ENCODE results near the gene RNF38.
"Not testable (repeated sequence)": the region's sequence is repeated elsewhere in the genome, so short reads cannot be mapped to it uniquely, and the experiment has no call there.

The RNF38 gene

DNA sequence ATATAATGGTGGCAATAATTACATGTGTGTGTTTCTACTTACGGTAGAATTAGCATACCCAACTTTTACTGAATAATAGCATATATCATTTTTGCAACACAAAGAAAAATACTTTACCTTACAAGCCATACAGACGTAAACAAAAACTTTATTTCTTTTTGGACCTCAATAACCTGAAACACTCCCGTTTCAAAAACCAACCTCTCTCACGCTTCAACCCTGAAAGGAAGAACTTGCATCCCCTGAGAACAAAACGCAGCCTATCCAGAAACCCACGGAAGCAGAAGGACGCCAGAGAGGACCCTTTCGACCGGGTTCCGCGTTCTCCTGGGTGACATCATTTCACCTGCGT lies at the start of gene RNF38:
Gene RNF38, minus strand, starts transcription at position 290 of the 352 bp plus-strand sequence. Its CDS starts 161 bp downstream, at position 129.
- DNase-seq (ENCODE audit: low read depth) = no peak

DNA sequence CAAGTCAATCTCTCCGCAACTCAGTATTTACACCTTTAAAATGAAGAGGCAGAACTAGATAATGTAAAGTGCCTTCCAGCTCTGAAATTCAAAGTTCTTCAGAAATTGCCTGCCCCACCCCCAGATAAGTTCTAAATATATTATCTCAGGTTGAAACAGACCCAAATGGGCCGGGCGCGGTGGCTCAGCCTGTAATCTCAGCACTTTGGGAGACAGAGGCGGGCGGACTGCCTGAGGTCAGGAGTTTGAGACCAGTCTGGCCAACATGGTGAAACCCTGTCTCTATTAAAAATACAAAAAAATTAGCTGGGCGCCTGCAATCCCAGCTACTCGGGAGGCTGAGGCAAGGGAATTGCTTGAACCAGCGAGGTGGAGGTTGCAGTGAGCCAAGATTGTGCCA lies 48.5 kb upstream of the RNF38 start:
- not testable (repeated sequence) for DNase-seq (ENCODE audit: low read depth)

DNA sequence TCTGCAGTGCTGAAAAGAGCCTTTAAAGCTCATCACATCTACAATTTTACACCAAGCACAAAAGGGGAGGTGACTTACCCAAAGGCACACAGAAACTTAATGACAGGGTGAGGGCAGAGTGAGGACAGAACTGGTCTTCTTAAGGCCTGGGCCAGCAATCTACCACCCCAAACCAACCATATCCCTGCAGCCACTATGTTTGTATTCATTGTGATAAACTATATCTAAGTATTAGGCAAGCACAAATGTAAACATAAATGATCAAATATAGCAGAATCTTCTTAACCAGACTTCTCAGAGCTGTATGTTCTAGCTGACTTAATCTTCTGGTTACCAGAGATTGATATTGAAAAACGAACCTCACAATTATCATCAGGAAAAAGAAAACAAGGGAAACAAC lies 47.9 kb upstream of the RNF38 start:
- DNase-seq (ENCODE audit: low read depth) = no peak

DNA sequence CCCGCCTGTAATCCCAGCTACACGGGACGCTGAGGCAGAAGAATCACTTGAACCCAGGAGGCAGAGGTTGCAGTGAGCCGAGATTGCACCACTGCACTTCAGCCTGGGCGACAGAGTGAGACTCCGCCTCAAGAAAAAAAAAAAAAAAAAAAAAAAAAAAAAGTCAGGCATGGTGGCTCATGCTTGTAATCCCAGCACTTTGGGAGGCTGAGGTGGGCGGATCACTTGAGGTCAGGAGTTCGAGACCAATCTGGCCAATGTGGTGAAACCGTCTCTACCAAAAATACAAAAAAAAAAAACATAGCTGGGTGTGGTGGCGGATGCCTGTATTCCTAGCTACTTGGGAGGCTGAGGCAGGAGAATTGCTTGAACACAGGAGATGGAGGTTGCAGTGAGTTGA lies 46.6 kb upstream of the RNF38 start:
- not testable (repeated sequence) for DNase-seq (ENCODE audit: low read depth)

DNA sequence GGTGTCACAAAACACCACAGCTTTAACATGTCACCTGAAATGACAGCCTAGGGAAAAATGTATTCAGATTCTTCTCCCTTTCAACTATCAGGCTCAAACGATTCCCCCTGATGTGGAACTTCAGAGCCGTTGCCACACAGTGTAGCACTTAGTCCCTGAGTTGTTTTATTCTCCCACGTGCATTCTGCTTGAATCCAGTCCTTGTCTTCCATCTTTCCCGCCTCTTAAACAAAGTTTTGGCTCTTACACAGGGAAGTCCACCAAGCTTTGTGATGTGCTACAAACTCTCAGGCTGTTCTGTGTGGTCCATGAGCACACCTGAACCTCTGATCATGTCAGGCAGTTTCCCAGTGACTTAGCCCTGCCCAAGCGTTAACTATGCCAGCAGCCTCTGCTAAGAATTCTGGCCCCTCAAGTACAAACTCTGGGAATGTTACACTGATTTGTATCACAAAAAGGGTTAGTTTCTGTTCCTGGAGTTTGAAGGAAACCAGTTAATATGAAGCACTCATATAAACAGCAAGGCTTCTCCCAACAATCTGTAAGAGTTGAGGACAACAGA lies 45.8 kb upstream of the RNF38 start:
- DNase-seq (ENCODE audit: low read depth) = no peak

DNA sequence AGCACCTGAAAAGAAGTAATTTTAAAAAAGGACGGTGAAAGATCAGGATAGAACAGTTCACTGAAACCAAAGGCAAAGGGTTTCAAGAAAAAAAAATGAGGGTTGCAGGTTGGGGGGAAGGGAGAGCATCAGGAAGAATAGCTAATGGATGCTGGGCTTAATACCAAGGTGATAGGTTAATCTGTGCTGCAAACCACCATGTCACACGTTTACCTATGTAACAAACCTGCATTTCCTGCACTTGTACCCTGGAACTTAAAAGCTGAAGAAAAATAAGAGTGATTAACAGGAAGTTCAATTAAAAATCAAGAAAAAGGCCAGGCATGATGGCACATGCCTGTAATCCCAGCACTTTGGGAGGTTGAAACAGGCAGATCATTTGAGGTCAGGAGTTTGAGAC lies 44.1 kb upstream of the RNF38 start:
- DNase-seq (ENCODE audit: low read depth) = no peak

DNA sequence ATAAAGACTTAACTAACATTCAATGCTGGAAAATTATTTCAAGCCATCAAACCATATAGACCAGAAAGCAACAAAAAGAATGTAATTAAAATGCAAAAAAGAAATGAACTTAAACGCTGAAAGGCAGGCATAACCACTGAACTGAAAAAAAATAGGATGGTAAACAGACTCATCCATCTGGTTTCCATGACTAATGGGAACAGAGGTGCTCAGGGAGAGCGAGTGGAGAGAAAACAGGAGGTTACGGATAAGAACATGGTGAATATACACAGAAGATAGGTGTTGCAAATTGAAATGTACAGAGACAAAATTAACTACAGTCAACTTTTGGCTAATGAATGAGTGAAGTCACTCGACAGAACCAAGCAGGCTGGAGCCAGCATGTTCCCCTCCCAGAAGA lies 43.5 kb upstream of the RNF38 start:
- no peak for DNase-seq (ENCODE audit: low read depth)

DNA sequence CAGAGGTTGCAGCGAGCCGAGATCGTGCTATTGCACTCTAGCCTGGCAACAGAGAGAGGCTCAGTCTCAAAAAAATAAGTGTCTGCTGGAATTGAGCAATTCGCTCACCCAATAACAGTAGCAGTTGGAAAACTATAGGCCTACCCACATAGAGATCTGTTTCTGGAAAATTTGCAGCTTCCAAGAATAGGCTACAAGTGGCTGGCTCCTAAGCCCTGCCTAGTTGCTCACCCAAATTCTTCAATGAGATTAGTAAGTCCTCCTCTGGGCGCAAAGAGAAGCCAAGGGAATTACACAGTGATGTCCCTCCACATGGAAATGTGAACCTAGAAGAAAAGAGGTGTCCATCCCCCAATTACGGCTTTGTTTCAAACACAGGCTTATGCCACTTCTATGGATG lies 42.6 kb upstream of the RNF38 start:
- no peak for DNase-seq (ENCODE audit: low read depth)

DNA sequence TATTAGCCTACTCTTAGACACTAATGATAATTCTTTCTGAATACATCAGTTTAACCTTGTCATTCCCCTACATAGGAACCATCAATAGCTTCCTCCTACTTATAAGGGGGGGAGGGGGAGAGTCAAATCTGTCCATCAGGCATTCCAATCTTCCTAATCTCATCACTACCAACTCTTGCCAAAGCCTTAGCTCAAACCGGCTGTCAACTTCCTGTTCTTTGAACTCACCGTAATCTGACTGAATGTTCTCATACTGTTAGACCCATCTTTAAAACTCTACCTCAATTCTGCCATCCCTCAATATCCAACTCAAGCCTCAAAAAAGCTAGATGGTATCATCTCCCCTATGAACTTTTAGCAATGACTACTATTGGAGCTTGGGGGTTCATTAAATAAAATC lies 41.9 kb upstream of the RNF38 start:
- DNase-seq (ENCODE audit: low read depth) = no peak

DNA sequence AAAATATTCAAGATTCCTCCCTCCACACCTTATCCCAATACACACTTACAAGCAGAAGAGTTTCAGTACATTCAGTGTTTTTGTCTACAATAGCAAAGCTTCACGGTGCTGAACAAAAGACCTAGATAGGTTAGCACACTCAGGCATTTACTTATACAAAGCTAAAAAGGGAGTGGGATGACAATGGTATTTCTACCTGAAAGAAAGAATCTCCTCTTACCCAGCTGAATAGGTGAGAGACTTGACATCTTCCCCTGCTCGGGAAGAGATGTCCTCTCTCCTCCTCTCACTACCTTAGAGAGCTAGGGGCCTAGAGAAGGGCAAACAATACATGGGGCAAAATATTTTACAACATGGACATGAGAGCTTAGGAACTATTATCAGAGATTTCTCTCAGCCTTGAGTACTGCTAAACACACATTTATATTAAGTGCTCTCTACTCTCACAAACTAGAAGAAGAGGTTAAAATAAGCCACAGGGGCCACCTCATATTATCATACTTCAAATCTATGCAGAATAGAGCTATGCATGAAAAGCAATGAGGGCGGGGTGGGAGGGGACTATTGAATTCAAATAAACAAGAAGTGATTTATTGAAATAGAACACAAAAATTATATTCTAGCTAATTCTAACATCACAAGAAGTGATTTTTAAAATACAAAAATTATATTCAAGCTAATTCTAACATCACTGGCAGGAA lies 38.6 kb upstream of the RNF38 start:
- no peak for DNase-seq (ENCODE audit: low read depth)

DNA sequence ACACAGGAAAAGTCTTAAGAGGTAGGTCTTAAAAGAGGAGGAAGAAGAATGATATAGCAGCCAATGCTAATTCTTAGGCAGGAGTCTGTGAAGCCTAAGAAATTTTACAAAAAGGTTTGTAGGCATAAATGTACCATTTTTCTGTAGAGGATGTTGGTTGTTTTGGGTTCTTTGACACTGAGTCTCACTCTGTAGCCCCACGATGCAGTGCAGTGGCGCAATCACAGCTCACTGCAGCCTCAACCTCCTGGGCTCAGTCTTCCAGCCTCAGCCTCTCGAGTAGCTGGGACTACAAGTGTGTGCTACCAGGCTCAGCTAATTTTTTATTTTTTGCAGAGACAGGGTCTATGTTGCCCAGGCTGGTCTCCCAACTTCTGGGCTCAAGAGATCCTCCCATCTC lies 37.7 kb upstream of the RNF38 start:
- no peak for DNase-seq (ENCODE audit: low read depth)

DNA sequence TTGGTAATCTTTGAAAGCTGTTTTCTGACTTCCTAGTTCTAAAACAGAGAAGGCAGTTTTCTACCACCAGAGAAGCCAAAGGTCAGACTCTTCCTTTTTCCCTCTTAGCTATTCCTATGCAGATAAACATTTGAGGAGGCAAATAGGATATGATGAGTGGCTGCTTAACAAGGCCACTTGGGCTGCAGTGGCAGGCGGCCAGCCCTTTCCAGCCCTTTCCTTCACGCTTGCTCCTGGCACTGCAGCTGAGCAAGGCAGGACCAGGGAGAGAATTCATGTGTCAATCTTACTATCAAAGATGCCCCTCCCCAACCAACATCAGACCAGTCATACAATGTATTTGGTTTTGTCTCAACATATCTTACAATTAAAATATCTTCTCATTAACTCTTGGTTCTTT lies 36.8 kb upstream of the RNF38 start:
- DNase-seq (ENCODE audit: low read depth) = no peak

DNA sequence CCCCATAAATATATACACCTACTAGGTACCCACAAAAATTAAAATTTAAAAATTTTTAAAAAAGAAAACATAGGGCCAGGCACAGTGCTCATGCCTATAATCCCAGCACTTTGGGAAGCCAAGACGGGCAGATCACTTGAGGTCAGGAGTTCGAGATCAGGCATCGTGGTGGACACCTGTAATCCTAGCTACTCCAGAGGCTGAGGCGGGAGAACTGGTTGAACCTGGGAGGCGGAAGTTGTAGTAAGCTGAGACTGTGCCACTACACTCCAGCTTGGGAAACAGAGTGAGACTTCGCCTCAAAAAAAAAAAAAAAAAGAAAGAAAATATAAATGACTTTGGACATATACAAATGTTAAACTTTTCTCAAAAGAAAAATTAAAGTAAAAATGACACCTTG lies 33.3 kb upstream of the RNF38 start:
- DNase-seq (ENCODE audit: low read depth) = no peak

DNA sequence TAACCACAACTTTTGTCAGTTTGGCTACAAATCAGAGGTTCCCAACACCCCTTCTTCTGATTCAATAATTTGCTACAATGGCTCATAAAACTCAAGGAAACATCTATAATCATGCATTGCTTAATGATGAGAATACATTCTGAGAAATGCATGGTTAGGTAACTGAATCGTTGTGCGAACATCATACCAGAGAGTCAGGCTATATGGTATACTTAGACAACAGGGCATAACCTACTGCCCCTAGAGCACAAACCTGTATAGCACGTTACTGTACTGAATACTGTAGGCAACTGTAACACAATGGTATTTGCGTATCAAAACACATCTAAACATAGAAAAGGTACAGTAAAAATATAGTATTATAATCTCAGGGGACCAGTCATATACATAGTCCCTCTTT lies 31.0 kb upstream of the RNF38 start:
- DNase-seq (ENCODE audit: low read depth) = no peak

DNA sequence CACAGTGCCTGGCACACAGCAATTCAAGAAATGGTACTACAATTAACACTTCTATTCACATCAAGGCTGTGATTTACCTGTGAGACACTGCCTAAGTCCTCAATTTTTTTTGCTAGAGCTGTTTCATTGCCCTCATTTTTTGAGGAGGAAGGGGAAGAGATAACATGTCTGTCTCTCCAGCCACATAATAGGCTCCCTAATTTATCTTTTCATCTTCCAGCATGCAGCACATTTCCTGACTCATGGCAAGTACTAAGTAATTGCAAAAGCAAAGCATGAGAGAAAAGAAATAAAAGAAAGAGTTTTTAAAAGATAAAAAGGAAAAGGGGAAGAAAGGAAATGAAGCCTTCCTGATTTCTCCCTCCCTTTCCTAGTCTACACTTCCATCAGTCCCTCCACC lies 26.9 kb upstream of the RNF38 start:
- DNase-seq (ENCODE audit: low read depth) = no peak

DNA sequence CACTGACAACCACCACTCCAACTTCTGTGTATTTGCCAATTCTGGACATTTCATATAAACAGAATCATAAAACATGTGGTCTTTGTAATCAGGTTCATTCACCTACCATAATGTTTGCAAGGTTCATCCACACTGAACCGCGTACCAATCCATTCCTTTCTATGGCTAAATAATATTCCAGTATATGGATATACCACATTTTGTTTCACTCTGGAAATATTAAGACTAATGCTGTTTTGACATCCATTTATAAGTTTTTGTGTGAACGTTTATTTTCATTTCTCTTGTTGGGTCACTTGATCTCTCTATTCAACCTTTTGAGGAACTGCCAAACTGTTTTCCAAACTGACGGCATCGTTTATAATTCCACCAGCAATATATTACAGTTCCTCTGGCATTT lies 26.3 kb upstream of the RNF38 start:
- DNase-seq (ENCODE audit: low read depth) = no peak

DNA sequence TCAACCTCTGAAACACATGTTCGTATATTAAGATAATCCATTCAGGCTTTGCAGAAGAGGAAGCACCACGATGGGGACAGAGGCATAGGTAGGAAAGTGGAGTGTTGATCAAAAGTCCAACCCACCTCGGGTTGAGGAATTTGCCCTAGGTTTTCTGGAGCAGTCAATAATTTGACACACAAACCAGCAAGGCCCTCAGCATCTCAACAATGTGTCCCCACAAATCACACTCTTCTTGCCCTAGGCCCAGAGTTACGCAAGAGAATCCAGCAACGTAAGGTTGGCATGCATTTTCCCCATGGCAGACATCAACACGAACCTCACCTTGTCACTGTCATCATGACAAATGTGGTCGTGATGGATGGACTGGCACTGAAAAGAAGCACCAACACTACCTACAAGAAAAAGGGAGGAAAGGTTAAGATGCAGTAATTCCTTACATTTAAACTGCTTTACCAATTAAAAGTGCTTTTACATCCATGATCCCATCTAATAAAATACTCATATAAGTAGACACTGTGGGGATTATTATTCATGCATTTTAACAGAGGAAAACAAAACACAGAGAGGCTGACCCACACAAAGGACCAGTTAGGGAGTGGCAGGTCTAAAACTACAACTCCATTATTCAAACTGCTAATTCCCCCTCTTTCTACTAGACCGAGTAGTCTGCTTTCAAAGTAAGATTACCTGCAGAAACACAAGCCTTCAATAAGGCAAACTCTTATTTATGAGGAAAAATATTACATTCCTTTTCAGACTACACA lies 24.4 kb upstream of the RNF38 start:
- no peak for DNase-seq (ENCODE audit: low read depth)

DNA sequence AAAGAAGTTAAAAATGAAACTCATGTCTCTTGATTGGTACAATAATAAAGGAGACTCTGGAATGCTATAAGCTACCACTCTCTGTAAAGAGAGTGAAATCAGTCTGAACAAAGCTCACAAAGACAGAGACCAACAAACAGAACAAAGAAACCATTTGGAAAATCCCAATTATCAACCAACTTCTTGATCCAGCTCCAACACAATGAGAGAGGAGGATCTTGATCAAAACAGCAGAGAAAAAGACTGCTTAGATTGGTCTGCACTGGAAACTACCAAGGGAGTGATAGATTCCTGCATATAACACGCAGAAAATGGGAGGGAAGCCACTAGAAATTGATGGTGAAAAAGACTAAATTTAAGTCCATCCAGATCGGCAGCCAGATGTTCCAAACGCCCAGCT lies 23.1 kb upstream of the RNF38 start:
- no peak for DNase-seq (ENCODE audit: low read depth)

DNA sequence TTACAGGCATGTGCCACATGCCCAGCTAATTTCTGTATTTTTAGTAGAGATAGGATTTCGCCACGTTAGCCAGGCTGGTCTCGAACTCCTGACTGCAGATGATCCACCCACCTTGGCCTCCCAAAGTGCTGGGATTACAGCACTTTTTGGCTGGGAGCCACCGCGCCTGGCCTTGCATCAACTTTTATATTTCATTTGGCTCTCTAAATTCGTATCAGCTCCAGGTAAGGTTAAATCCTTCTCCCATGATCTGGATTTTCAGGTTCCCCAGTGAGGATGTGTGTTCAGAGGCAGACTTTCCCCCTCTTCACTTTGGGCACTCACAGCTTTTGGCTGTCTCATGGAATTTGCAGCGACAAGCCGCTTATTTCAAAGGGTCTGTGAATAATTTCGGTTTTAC lies 16.8 kb upstream of the RNF38 start:
- DNase-seq (ENCODE audit: low read depth) = no peak

DNA sequence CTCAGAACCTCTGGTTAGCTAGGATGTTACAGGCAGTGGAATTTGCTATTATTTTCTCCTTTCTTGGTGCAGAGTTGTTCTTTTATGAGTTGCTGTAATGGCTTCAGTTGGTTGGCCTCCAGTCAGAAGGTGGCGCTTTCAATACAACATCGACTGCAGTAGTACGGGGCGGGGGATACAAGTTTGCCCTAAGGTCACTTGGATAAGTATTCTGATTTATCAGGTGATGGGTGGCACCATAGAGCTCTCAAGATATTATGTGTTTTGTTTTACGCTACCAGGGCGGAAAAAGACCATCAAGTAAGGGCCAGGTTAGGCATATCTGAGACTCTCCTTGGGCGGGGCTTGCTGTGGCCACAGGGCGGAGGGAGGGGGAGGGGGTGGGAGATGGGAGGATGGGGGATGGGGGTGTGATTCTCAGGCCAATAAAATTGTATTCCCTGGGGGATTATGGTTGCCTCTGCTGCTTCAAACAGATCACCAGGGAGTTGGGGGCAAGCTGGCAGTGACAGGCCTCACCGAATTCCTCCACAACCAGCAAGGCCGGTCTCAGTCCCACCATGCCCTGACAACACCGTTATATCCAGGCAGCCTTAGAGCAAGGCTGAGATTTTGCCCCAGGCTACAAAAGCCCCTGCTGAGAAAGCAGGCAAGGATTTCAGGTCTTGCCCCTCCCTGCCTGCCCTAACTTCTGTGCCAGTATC lies 15.9 kb upstream of the RNF38 start:
- DNase-seq (ENCODE audit: low read depth) = no peak

DNA sequence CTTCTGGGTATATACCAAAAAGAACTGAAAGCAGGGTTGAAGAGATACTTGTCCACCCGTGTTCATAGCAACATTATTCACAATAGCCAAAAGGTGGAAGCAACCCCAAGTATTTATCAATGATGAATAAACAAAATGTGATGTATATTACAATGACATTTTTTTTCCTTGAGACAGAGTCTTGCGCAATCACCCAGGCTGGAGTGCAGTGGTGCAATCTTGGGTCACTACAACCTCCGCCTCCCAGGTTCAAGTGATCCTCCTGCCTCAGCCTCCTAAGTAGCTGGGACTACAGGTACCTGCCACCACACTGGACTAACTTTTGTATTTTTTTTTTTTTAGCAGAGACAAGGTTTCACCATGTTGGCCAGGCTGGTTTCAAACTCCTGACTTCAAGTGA lies 11.3 kb upstream of the RNF38 start:
- DNase-seq (ENCODE audit: low read depth) = not testable (repeated sequence)

DNA sequence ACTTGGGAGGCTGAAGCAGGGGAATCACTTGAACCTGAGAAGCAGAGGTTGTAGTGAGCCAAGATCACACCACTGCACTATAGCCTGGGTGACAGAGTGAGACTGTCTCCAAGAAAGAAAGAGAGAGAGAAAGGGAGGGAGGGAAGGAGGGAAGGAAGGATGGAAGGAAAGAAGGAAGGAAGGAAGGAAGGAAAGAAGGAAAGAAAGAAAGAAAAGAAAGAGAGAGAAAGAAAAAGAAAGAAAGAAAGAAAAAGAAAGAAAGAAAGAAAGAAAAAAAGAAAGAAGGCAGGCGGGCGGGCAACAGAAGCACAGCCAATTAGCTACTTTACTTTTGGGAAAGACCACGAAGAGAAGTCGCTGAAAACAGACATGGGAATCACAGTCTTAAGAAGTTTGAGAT lies 9.0 kb upstream of the RNF38 start:
- DNase-seq (ENCODE audit: low read depth) = not testable (repeated sequence)

DNA sequence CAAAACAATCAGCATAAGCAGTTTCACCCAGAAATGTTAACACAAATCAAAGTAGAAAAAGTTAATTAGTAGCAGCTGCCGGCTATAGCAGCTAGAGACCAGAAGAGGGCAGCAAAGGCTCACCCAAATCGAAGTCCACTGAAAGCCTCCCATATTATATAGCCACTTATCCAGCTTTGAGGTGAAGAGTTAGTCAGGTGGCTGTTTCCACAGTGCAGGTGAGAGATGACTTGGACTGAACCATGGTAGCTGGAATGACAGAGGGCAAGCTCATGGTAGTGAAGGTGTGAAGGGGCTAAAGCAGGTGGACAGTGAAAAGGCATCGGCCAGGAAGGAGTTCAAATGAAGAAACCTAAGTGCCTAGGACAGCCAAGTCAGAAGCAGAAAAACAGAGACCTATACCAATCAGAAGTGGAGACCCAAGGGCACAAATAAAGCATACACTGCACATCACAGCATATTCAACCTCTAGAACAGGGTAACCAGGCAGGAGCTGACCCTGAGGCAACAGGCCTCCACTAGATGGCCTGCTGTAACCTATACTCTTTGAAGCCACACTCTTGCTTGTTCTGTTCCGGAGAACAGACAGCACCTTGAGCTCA lies 7.2 kb upstream of the RNF38 start:
- DNase-seq (ENCODE audit: low read depth) = no peak

Measured in non-pigmented ciliary epithelial cell (primary cell).